Mesothelial cell of epicardium (in vitro differentiated cells): ENCODE data around the gene SLC27A2. TPM values are rescaled to one million over a fixed set of nuclear protein-coding genes. Genes with fewer than 3 reads are reported as not detected.

ENCODE experiments used
- DNase-seq, 2 experiments: peaks; one replicate each; pipeline ENCODE4 v3.0.0; 2021; ENCODE audit warnings: low spot score in 2 of 2; ENCODE audit not compliant: unreplicated experiment in 2 of 2
- H3K27ac Mint-ChIP-seq: 2 replicates; pipeline ENCODE4 v1.8.0; 2021; ENCODE audit warnings: mixed read lengths
- H3K27me3 Mint-ChIP-seq: 2 replicates; pipeline ENCODE4 v1.8.0; 2021; ENCODE audit warnings: low read depth, mixed read lengths
- H3K36me3 Mint-ChIP-seq: 2 replicates; pipeline ENCODE4 v1.8.0; 2021; ENCODE audit warnings: mixed read lengths
- H3K4me1 Mint-ChIP-seq: 2 replicates; pipeline ENCODE4 v1.8.0; 2021; ENCODE audit warnings: mixed read lengths
- H3K4me3 Mint-ChIP-seq: 2 replicates; pipeline ENCODE4 v1.8.0; 2021; ENCODE audit warnings: mild to moderate bottlenecking, moderate library complexity, mixed read lengths
- H3K9me3 Mint-ChIP-seq: 2 replicates; pipeline ENCODE4 v1.8.0; 2021; ENCODE audit warnings: mixed read lengths
- total RNA-seq: library from RNA; stranded (reverse); gene quantifications from 3 replicates; pipeline ENCODE4 v1.2.1, GENCODE V29; 2021
- TF ChIP-seq, protein P1 (sequence below): fragments of 200-600 bp; sonication (generic); IDR thresholded peaks from one replicate; pipeline ENCODE4 v1.5.0; 2021; ENCODE audit warnings: antibody characterized with exemption; ENCODE audit not compliant: unreplicated experiment

The SLC27A2 gene
- total RNA-seq, 1 donor from 2014 or later, result 3.1 TPM

DNA sequence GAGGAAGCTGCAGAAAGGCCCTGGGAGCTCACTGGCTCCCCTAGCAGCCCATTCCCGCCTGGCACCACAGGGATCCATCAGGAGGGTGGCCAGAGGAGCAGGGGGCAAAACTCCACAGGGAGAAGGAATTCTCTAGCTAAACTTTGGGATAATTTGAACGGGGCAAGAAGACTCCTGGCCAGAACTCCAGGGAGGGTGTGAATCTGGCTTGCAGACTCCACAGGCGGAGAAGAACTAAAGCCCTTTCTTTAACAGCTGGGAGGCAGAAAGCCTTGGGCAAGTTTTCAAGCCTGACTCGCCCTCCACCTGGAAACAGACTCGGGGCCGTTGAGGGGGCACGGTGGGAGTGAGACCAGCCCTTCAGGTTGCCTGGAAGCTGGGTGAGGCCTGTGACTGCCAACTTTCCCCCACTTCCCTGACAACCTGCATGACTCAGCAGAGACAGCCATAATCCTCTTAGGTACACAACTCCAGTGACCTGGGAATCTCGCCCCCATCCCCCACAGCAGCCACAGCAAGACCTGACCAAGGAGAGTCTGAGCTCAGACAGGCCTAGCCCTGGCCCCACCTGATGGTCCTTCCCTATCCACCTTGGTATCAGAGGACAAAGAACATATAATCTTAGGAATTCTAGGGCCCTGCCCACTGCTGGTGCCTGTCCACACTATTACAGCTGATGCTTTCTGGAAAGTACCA lies 28.6 kb downstream of the SLC27A2 start:
- Mint-ChIP-seq H3K9me3 (peaks cover 36% of the 10 kb centered on the region), H3K27me3 (no peaks in the 10 kb centered on the region), H3K36me3 (peaks cover 14% of the 10 kb centered on the region), H3K4me3 (no peak overlapping the region), H3K4me1 (peaks cover 9% of the 10 kb centered on the region), H3K27ac (no peak overlapping the region)
- no peak for DNase-seq
- TF ChIP-seq, protein P1, sequence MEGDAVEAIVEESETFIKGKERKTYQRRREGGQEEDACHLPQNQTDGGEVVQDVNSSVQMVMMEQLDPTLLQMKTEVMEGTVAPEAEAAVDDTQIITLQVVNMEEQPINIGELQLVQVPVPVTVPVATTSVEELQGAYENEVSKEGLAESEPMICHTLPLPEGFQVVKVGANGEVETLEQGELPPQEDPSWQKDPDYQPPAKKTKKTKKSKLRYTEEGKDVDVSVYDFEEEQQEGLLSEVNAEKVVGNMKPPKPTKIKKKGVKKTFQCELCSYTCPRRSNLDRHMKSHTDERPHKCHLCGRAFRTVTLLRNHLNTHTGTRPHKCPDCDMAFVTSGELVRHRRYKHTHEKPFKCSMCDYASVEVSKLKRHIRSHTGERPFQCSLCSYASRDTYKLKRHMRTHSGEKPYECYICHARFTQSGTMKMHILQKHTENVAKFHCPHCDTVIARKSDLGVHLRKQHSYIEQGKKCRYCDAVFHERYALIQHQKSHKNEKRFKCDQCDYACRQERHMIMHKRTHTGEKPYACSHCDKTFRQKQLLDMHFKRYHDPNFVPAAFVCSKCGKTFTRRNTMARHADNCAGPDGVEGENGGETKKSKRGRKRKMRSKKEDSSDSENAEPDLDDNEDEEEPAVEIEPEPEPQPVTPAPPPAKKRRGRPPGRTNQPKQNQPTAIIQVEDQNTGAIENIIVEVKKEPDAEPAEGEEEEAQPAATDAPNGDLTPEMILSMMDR, result no peak

DNA sequence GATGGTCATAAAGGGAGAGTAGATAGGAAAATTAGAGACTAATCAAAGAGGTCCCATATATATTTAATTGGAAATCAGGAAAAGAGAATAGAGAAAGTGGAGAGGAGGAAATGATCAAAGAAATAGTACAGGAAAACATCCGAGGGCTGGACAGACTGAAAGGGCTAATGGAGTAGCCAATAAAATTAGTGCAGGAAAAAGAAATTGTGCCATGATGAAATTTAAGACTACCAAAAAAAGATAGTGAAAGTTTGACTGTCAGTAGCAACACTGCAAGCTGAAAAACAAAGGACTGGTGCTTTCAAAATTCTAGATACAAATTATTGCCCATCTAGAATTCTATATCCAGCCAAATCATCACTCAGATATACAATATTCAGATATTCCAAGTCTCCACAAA lies 36.3 kb downstream of the SLC27A2 start:
- Mint-ChIP-seq H3K36me3 (peaks cover 4% of the 10 kb centered on the region), H3K4me1 (no peaks in the 10 kb centered on the region), H3K27me3 (no peaks in the 10 kb centered on the region), H3K27ac (no peak overlapping the region), H3K4me3 (no peak overlapping the region), H3K9me3 (peaks cover 26% of the 10 kb centered on the region)
- TF ChIP-seq, protein P1, result no peak
- DNase-seq, result no peak

DNA sequence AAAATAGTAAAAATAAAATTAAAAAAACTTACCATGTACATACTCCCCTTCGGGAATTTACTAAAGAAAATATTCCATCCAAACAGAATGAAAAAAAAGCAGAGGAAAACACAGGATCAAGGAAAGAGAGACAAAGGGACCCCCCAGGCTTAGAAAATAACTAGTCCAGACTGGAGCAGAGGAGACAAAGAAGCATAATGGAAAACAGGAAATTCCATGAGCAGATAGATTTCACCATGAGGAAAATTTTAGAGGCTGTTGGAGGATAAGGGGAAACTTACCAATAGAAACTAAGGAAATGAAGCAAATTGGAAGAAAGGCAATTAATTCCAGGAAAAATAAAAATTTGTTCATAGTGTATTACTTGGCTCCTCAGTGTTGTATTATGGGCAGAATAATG lies 36.7 kb downstream of the SLC27A2 start:
- Mint-ChIP-seq H3K4me1 (no peaks in the 10 kb centered on the region), H3K4me3 (no peak overlapping the region), H3K9me3 (peaks cover 24% of the 10 kb centered on the region), H3K27ac (no peak overlapping the region), H3K27me3 (no peaks in the 10 kb centered on the region), H3K36me3 (peaks cover 4% of the 10 kb centered on the region)
- DNase-seq, result no peak
- TF ChIP-seq, protein P1, result no peak

DNA sequence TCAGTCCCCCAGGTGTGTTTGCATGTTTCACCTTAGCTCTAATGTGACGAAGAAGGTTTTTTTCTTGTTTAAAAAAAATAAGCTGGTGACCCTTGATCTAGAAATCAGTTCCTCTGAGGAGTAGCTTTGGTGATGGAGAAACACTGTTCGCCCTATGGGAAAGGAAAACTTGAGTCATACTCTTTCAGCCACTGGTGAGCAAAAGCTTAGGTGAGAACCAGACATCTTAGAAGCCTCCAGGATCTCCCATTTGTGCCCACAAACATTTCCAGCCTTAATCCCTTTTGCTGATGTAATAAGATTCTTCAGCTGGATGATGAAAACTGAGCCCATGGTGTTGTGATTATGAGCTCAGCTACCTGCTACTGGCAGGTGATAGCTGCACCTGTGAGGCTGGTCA lies 37.8 kb downstream of the SLC27A2 start:
- TF ChIP-seq, protein P1, result no peak
- peaks cover 15% of the 10 kb centered on the region for H3K9me3 Mint-ChIP-seq
- DNase-seq, result no peak

DNA sequence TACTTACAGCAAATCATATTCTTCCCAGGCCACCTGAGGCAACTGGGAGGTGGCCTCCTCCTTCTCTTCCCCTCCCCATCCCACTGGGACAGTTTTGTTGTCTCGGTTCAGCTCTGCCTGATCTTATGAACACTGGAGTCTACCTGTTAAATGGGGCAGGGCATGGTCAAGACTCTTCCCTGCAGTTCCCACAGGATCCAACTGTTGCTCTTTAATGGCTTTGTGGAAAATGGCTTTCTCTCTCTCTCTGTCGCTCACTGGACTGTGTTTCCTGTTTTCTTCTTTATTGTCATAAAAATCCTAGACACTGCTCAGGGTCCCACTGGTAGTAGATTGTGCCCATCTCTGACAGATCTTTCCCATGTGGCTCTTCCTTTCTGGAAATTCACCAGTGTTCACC lies 40.2 kb downstream of the SLC27A2 start:
- Mint-ChIP-seq H3K4me3 (no peak overlapping the region), H3K4me1 (no peaks in the 10 kb centered on the region), H3K27ac (no peak overlapping the region), H3K27me3 (no peaks in the 10 kb centered on the region), H3K9me3 (no peaks in the 10 kb centered on the region), H3K36me3 (no peaks in the 10 kb centered on the region)
- DNase-seq, result no peak
- TF ChIP-seq, protein P1, result no peak

More for the DNA sequence above, 37.8 kb downstream of the SLC27A2 start:
- Mint-ChIP-seq H3K36me3 (peaks cover 4% of the 10 kb centered on the region), H3K27me3 (no peaks in the 10 kb centered on the region), H3K4me3 (no peak overlapping the region), H3K27ac (no peak overlapping the region), H3K4me1 (no peaks in the 10 kb centered on the region)
